Keratinocyte (primary cell): Measurements from ENCODE around the gene MYBPH. TPM values are rescaled to one million over a fixed set of nuclear protein-coding genes. Genes with fewer than 3 reads are reported as not detected.

Source experiments
- DNase-seq: peaks from one replicate; pipeline ENCODE4 v3.0.0-alpha.2; 2011; ENCODE audit warnings: low read depth, missing footprints, low spot score
- FAIRE-seq: peaks from 2 replicates; lab custom pipeline; 2011; peaks lifted over from hg19 to GRCh38; lab: Jason Lieb, UNC
- H2AFZ ChIP-seq: 2 replicates; pipeline ENCODE4 v1.6.0; 2012; ENCODE audit warnings: low read length, control low read depth, inconsistent platforms; ENCODE audit not compliant: control insufficient read depth
- H3K27ac ChIP-seq: 2 replicates; pipeline ENCODE4 v1.5.1; 2011; ENCODE audit warnings: low read length; ENCODE audit not compliant: control insufficient read depth, insufficient read depth
- H3K27me3 ChIP-seq: 3 replicates; pipeline ENCODE4 v1.6.0; 2011; ENCODE audit warnings: low read length; ENCODE audit not compliant: control insufficient read depth, insufficient read depth; ENCODE audit errors: extremely low read depth
- H3K36me3 ChIP-seq, 2 experiments: 2 replicates in 1 of 2; 3 replicates in 1 of 2; pipeline ENCODE4 v1.5.1; 2011; ENCODE audit warnings: low read length in 2 of 2, mild to moderate bottlenecking in 1 of 2; ENCODE audit not compliant: control insufficient read depth in 2 of 2, insufficient read depth in 2 of 2; ENCODE audit errors: extremely low read depth in 1 of 2
- H3K4me1 ChIP-seq: 3 replicates; pipeline ENCODE4 v1.5.1; 2011; ENCODE audit warnings: low read length; ENCODE audit not compliant: control insufficient read depth, insufficient read depth; ENCODE audit errors: extremely low read depth
- H3K4me2 ChIP-seq: 3 replicates; pipeline ENCODE4 v1.6.0; 2011; ENCODE audit warnings: low read depth, low read length; ENCODE audit not compliant: control insufficient read depth, insufficient read depth; ENCODE audit errors: extremely low read depth
- H3K4me3 ChIP-seq, 3 experiments: fragments of 200-600 bp in 1 of 3; sonication (generic) in 1 of 3; 2 replicates in 2 of 3; 3 replicates in 1 of 3; pipeline ENCODE4 v1.5.1; 2011 to 2016; ENCODE audit warnings: low read length in 3 of 3, mild to moderate bottlenecking in 3 of 3, control low read depth in 2 of 3, inconsistent platforms in 1 of 3, low read depth in 1 of 3, mixed read lengths in 1 of 3, mixed run types in 1 of 3, moderate library complexity in 1 of 3; ENCODE audit not compliant: control insufficient read depth in 2 of 3, insufficient read depth in 2 of 3; ENCODE audit errors: extremely low read depth in 1 of 3
- H3K79me2 ChIP-seq: 2 replicates; pipeline ENCODE4 v1.6.0; 2012; ENCODE audit warnings: low read length; ENCODE audit not compliant: control insufficient read depth, insufficient read depth
- H3K9ac ChIP-seq: 3 replicates; pipeline ENCODE4 v1.6.0; 2011; ENCODE audit warnings: low read length; ENCODE audit not compliant: control insufficient read depth, insufficient read depth; ENCODE audit errors: extremely low read depth
- H3K9me1 ChIP-seq: 3 replicates; pipeline ENCODE4 v1.6.0; 2011; ENCODE audit warnings: low read length; ENCODE audit not compliant: control insufficient read depth, insufficient read depth; ENCODE audit errors: extremely low read depth
- H3K9me3 ChIP-seq: 2 replicates; pipeline ENCODE4 v1.5.1; 2012; ENCODE audit warnings: low read depth, low read length; ENCODE audit not compliant: control insufficient read depth
- H4K20me1 ChIP-seq: 3 replicates; pipeline ENCODE4 v1.6.0; 2011; ENCODE audit warnings: low read length; ENCODE audit not compliant: control insufficient read depth, insufficient read depth; ENCODE audit errors: extremely low read depth
- CTCF ChIP-seq, 3 experiments: IDR thresholded peaks in 1 of 3; conservative IDR thresholded peaks in 1 of 3; optimal IDR thresholded peaks in 1 of 3; 2 replicates in 2 of 3; 3 replicates in 1 of 3; pipeline versions ENCODE3 to v1.5.1; 2011; ENCODE audit warnings: low read length in 3 of 3, mild to moderate bottlenecking in 3 of 3, moderate library complexity in 2 of 3, control low read depth in 1 of 3, inconsistent platforms in 1 of 3; ENCODE audit not compliant: insufficient read depth in 2 of 3; ENCODE audit errors: extremely low read depth in 1 of 3
- EZH2 ChIP-seq: IDR thresholded peaks from one replicate; pipeline ENCODE4 v1.6.1; 2012; ENCODE audit warnings: inconsistent platforms, mild to moderate bottlenecking, low read length, moderate library complexity
- dilution Hi-C: fragments of 300-500 bp; cut with MboI; formaldehyde crosslinking; loops from one replicate; pipeline ENCODE4 v1.7.0; 2020; ENCODE audit warnings: low sequenced_read_pairs; ENCODE audit not compliant: extremely low pct_ligation_motif_present
- polyA plus RNA-seq, 5 experiments: library from polyadenylated mRNA; depleted of rRNA in 3 of 5; stranded (reverse) in 3 of 5; stranded (forward) in 1 of 5; unstranded in 1 of 5; fragments of >200 nt; gene quantifications; 1 replicate in 1 of 5; 2 replicates in 3 of 5; 3 replicates in 1 of 5; pipeline versions ENCODE4 v1.2.1 to v1.2.3, GENCODE V29; 2011 to 2012; ENCODE audit warnings: missing spikeins in 2 of 5, low read depth in 1 of 5, low replicate concordance in 1 of 5

The MYBPH gene
- polyA plus RNA-seq, 1 donor (not counting 4 experiments of a cell fraction or from before 2014, with no cell fraction given): not detected

- Histone ChIP-seq H3K4me3 (no peak overlapping the region), H3K27me3 (no peaks in the 10 kb centered on the region), H3K27ac (no peak overlapping the region), H3K9me3 (no peaks in the 10 kb centered on the region), H3K79me2 (no peaks in the 10 kb centered on the region), H3K9me1 (no peaks in the 10 kb centered on the region), H3K4me1 (peaks cover 6% of the 10 kb centered on the region), H3K36me3 (no peaks in the 10 kb centered on the region), H2AFZ (no peak overlapping the region), H3K9ac (no peak overlapping the region), H4K20me1 (no peaks in the 10 kb centered on the region), H3K4me2 (no peak overlapping the region)
- no peak for TF ChIP-seq EZH2
- TF ChIP-seq CTCF (optimal IDR thresholded peaks at IDR 0.05 in 1 of 3, IDR thresholded peaks at IDR 0.05 in 1 of 3, conservative IDR thresholded peaks at IDR 0.05 in 1 of 3; ENCODE audit: extremely low read depth in 1 of 3, insufficient read depth in 2 of 3, low read length in 3 of 3): peak; percentile 55 to 67 (median 57)
- no peak for DNase-seq
- dilution Hi-C loops: no loop called here
- no peak for FAIRE-seq
These were observed 27.5 kb downstream of the MYBPH start for GRCh38 chr1:203148127-203148526.

- dilution Hi-C loops: no loop called here
- no peak for FAIRE-seq
- H3K4me1 ChIP-seq: no peaks in the 10 kb centered on the region
- DNase-seq: no peak
- no peaks in the 10 kb centered on the region for H3K27me3 ChIP-seq
- H2AFZ ChIP-seq: no peak overlapping the region
- H3K9ac ChIP-seq: no peak overlapping the region
- no peaks in the 10 kb centered on the region for H4K20me1 ChIP-seq
- no peaks in the 10 kb centered on the region for H3K36me3 ChIP-seq
- H3K9me1 ChIP-seq: no peaks in the 10 kb centered on the region
- H3K79me2 ChIP-seq: no peaks in the 10 kb centered on the region
- H3K4me3 ChIP-seq: no peak overlapping the region
- H3K4me2 ChIP-seq: no peak overlapping the region
- no peaks in the 10 kb centered on the region for H3K9me3 ChIP-seq
- H3K27ac ChIP-seq: no peak overlapping the region
- TF ChIP-seq EZH2: no peak
- TF ChIP-seq CTCF (optimal IDR thresholded peaks at IDR 0.05 in 1 of 3, IDR thresholded peaks at IDR 0.05 in 1 of 3, conservative IDR thresholded peaks at IDR 0.05 in 1 of 3; ENCODE audit: extremely low read depth in 1 of 3, insufficient read depth in 2 of 3, low read length in 3 of 3): no peak
These were observed 28.2 kb downstream of the MYBPH start for GRCh38 chr1:203147376-203147775.
